NCI-H1417 (cell line): ENCODE results near the gene PI4K2A.
"Not testable (repeated sequence)": the region's sequence is repeated elsewhere in the genome, so short reads cannot be mapped to it uniquely, and the experiment has no call there.

Experiments used
- DNase-seq, 3 experiments: peaks; one replicate each; lab custom pipeline; 2025; lab: John Stamatoyannopoulos, UW

Gene PI4K2A

DNA sequence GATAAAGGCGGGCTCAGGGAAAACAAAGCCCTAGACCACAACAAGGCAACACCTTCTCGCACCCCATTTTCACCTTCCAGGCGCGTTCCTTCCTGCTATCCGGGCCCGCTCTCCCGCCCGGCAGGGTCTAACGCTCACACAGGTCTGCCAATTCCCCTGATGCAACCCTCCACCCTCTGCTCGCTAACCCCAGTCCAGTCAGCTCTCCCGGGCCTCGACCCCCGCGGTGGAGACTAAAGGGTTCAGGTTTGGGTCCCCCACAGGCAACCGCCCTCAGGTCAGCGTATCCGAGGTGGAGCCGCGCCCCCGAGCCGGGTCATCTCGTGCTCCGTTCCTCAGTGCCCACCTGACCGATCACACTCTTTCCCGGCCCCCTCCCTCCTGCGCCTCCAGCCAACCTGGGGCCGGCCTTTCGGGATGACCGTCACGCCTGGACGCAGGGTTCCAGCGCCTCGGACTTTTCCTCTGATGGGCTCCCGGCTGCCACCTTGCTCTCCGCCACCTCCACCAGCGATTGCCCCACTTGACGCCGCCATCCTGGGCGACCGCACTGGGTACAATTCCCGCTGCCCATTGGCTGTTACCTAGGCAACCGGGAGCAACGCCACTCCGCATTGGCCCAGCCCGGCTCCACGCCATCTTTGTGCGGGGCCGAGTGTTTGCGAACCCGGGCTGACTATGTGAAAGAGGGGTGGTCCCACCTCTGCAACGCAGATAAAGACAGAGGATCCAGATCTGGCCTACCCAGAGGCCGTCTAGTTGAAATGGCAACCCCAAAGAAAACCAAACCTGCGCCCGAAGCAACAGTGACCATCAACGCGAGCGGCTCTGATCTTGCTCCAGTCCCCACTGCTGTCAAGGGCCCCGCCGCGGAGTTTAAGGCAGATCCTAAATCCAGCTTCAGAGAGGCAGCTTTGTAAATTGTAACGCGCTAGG, 7.3 kb upstream of the PI4K2A start, which contains the start of gene MORN4:
Gene MORN4, minus strand, starts transcription at position 552 of the 936 bp plus-strand sequence. CDS start 13,847 bp downstream, outside the sequence.
- DNase-seq = peak; percentile 88 to 94 (median 91)

DNA sequence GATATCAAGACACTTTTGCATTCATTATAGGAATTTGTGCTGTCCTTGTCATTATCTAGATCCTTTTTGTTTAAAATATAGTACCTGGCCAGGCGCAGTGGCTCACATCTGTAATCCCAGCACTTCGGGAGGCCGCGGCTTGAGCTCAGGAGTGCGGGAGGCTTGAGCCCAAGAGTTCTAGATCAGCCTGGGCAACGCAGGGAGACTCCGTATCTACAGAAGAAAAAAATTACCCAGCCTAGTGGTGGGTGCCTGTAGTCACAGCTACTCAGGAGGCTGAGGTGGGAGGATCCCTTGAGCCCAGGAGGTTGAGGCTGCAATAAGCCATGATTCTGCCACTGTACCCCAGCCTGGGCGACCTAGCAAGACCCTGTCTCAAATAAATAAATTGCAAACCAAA, 6.5 kb upstream of the PI4K2A start:
- DNase-seq = peak in 1 of 3 experiments; percentile 41

DNA sequence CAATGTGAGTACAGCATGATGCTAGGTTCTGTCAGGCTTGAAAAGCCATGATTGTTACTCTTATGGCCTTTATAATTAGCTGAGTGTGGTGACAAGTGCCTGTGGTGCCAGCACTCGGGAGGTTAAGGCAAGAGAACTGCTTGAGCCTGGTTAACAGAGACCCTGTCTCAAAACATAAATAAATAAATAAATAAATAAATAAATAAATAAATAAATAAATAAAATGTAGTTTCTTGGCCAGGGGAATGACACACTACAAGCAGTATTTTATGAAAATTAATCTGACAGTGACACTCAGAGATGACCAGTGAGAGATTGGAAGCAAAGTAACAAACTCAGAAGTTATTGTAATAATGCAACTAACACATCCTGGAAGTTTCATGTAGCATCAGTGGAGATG, 4.9 kb upstream of the PI4K2A start:
- DNase-seq = no peak

GRCh38 chr10:97639090-97639489, 1.4 kb upstream of the PI4K2A start:
- not testable (repeated sequence) for DNase-seq

DNA sequence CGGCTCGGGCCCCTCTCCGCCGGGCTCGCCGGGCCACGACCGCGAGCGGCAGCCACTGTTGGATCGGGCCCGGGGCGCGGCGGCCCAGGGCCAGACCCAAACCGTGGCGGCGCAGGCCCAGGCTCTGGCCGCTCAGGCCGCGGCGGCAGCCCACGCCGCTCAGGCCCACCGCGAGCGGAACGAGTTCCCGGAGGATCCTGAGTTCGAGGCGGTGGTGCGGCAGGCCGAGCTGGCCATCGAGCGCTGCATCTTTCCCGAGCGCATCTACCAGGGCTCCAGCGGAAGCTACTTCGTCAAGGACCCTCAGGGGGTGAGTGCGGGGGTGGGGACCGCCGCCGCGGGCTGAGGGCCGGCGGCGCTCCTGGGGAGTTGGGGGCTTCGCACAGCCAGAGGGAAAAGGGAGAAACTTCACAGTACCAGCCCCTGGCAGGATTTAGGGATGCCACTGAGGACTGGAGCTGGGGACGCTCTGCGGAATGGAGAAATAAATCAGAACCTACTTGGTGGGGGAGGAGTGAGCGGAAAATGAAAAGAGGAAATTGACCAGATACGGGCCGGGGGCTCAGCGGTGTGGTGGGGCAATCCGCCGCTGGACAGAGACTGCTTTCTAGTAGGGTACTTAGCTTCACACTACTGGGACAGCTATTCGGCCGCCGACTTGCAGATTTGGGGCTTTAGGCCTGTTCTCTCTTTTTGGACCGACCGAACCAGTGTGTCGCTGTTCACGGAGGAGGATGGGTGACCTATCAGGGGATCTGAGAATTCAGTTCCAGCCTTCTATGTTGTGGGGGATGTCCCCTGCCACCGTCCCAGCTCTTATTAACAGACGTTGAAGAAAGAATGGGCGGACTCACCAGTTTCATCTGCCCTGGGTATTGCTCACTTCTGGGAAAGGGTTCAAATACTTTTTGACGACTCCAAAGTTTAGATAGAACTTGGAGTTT, 669 bp downstream of the PI4K2A start:
- DNase-seq = peak in 1 of 3 experiments; percentile 51

- DNase-seq = not testable (repeated sequence)
These were observed 2.1 kb downstream of the PI4K2A start for GRCh38 chr10:97642471-97643159.

DNA sequence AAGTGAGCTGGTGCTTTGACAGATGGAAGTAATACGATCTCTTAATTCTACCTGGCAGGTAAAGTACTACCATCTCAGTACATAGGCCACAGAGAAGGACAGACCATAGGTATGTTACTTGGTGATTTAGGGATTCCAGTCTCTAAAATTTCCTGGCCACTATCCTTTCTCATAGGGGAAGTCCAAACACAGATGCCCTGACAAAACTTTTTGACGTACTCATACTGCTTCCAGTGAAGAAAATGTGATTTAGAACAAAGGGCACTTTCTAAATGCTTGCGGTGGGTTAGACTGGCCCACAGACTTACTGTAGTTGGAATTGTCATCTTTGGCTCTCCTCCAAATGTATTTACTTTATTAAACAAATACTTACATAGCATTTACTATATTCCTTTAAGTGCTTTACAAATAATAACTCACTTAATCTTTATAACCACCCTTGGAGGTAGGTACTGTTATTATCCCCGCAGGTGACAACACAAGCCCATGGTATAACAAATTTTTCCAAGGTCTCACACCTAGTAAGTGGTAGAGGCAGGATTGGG, 3.0 kb downstream of the PI4K2A start:
- DNase-seq = peak in 2 of 3 experiments; percentile 0 to 51

GRCh38 chr10:97644936-97645335, 4.5 kb downstream of the PI4K2A start:
- no peak for DNase-seq

- DNase-seq = no peak
These were observed 7.1 kb downstream of the PI4K2A start for GRCh38 chr10:97647556-97647955.

- no peak for DNase-seq
These were observed 8.3 kb downstream of the PI4K2A start for GRCh38 chr10:97648562-97649404.

DNA sequence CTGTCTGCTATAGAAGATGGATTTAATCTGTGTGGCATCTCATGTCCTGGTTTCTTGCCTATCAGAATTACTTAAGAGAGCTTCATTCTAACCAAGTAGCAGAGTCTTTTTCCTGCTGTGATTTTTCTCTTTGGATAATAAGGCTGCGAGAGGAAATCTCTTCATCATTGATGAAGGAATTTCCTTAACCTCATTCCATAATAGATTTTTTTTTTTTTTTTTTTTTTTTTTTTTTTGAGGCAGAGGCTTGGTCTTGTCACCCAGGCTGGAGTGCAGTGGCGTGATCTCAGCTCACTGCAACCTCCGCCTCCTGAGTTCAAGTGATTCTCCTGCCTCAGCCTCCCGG, 8.9 kb downstream of the PI4K2A start:
- not testable (repeated sequence) for DNase-seq

DNA sequence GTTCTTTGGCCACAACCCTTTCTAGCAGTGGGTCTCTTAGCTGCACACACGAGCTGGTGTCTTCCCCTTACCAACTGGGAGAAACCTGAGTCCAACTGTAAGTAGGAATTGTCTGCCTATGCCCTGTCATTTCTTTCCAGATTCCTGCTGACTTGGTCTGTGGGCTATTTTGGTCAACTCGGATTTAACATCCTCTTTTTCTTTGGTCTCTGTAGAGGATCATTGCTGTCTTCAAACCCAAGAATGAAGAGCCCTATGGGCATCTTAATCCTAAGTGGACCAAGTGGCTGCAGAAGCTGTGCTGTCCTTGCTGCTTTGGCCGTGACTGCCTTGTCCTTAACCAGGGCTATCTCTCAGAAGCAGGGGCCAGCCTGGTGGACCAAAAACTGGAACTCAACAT, 10.3 kb downstream of the PI4K2A start:
- no peak for DNase-seq

GRCh38 chr10:97651773-97652172, 11.3 kb downstream of the PI4K2A start:
- DNase-seq = no peak

DNA sequence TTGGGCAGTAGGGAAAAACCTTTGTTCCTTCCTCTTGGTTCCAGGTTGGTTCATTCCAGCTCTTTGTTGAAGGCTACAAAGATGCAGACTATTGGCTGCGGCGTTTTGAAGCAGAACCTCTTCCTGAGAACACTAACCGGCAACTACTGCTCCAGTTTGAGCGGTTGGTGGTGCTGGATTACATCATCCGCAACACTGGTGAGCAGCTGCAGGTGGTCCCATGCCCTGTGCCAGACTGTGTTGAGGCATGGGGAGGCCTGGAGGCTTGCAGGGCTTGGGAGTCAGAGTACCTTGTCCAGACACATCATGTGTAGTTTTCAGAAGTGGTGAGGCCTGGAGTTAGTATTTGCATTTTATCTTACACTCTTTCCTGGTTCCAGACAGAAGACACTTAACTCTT, 16.3 kb downstream of the PI4K2A start:
- no peak for DNase-seq

- no peak for DNase-seq
These were observed 19.1 kb downstream of the PI4K2A start for GRCh38 chr10:97659589-97659988.

- DNase-seq = no peak
These were observed 23.9 kb downstream of the PI4K2A start for GRCh38 chr10:97664282-97664850.

DNA sequence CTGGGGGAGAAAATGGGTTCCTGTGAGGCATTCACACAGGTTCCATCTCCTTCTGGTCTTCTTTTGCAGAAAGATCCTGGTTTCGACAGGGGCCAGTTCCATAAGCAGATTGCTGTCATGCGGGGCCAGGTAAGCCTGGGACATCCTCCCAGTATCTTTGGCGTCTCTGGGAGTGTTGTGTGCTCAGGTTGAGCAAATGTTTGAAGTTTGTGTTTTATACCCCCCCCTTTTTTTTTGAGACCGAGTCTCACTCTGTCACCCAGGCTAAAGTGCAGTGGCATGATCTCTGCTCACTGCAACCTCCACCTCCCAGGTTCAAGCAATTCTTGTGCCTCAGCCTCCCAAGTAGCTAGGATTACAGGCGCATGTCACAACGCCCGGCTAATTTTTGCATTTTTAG, 26.5 kb downstream of the PI4K2A start:
- DNase-seq = no peak

DNA sequence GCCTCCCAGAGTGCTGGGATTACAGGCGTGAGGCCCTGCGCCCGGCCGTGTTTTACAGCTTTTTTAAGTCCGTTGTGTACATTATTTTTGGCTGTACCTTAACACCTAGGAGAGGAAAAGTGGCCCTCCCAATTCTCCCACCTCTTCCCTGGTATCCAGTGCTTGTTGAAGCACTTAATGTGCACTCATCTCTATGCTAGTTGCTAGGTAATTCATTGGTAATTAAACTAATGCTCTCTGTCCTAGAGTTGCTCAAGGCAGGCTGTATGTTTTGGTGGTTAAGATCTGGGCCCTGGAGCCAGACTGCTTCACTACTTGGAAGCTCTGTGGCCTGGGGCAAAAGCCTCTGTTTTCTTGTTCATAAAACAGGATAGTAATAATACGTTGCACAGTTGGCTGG, 27.0 kb downstream of the PI4K2A start:
- peak in 2 of 3 experiments; percentile 30 to 70 for DNase-seq

DNA sequence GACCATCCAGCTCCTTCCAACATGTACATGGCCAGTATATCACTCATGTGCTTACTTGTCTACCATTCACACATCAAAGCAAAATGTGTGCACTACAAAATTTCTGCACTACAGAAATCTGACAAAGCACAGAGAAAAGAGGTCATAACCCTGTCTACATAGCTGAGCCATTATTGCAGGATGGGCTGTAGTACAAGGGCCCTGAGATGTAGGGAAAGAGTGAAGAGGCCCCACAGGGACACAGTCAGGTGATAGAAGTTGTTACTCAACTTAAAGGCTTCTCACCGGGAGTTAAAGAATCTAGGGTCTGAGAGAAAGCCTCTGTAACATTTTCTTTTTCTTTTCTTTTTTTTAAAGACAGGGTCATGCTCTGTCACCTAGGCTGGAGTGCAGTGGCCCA, 29.1 kb downstream of the PI4K2A start:
- no peak for DNase-seq
